ENCODE data around the gene HYCC2. TPM values are rescaled to one million over a fixed set of nuclear protein-coding genes. Genes with fewer than 3 reads are reported as not detected.
"Not testable (repeated sequence)": the region's sequence is repeated elsewhere in the genome, so short reads cannot be mapped to it uniquely, and the experiment has no call there.

The HYCC2 gene
- 10 to 100 TPM; 15.3 to 25.0 TPM for total RNA-seq

DNA sequence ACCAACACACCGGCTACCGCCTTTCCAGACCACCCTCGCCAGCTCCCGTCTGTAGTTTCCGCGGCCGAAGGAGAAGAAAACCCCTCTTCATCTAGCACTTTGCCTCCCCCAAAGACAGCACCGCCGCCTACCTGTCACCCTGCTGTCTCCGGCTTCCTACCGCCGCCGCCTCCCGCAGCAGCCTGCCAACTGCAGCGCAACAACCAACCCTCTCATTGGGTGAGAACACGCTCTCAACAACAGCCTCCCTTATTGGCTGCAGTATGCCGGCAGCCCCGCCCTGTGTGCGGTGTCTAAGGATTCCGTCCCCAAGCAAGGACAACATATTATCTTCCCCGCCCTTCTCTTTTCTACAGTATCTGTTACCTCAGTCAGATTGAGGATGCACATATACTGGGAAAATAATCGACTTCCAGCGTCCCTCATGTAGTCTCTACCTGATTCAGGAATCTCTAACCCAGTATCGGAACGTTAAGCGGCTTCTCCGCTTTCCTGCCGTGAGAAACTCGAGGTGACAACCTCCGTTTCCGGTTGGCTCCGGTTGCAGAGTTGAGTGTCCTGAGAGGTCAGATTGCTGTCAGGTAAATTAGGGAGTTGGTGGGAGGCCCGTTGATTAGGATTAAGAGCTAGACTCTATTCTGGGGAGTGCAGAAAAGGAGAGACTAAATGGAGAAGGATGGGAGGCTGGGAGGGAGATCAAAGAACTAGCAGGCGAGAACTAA lies at the start of gene HYCC2, which contains the start of gene NDUFB3:
TSS of gene HYCC2 (minus strand) at position 193 of the 722 bp plus-strand sequence. CDS start 47,662 bp downstream, outside the sequence.
TSS of gene NDUFB3 (plus strand) at position 523 of the 722 bp plus-strand sequence. CDS start 6,882 bp downstream, outside the sequence.
- H3K27ac ChIP-seq: peak within 1 kb of the TSS; percentile 86 to 95
- DNase-seq (ENCODE audit: low spot score) (peak; percentile 64), ATAC-seq (ENCODE audit: insufficient number of reproducible peaks, low FRiP score, low read depth) (peak; percentile 100)
- H3K27me3 ChIP-seq (replicated peaks; ENCODE audit: insufficient read depth): no peaks in the 10 kb centered on the region
- peaks cover 26 to 33% of the 10 kb centered on the region in 2 donors for H3K4me1 ChIP-seq (ENCODE audit: control insufficient read depth in 1 of 2, low read depth in 2 of 2)
- no peaks in the 10 kb centered on the region for H3K36me3 ChIP-seq
- H3K9me3 ChIP-seq: no peaks in the 10 kb centered on the region
- H3K4me3 ChIP-seq: peak within 1 kb of the TSS; percentile 94
- TF ChIP-seq CTCF (IDR thresholded peaks at IDR 0.05): no peak

- H3K36me3 ChIP-seq: no peaks in the 10 kb centered on the region
- no peaks in the 10 kb centered on the region for H3K9me3 ChIP-seq
- DNase-seq (ENCODE audit: low spot score) (no peak), ATAC-seq (ENCODE audit: insufficient number of reproducible peaks, low FRiP score, low read depth) (no peak)
- H3K27me3 ChIP-seq (replicated peaks; ENCODE audit: insufficient read depth): no peaks in the 10 kb centered on the region
- TF ChIP-seq CTCF (IDR thresholded peaks at IDR 0.05): no peak
- H3K4me3 ChIP-seq: peak overlapping the region; percentile 97
- H3K27ac ChIP-seq: peak overlapping the region; percentile 99 to 100
- peaks cover 41 to 61% of the 10 kb centered on the region in 2 donors for H3K4me1 ChIP-seq (ENCODE audit: control insufficient read depth in 1 of 2, low read depth in 2 of 2)
Measured at GRCh38 chr2:201118961-201119854, 47.7 kb upstream of the HYCC2 start.

GRCh38 chr2:201118121-201118960 lies 46.9 kb upstream of the HYCC2 start:
- Histone ChIP-seq H3K27ac (peak overlapping the region; percentile 99 to 100), H3K36me3 (no peaks in the 10 kb centered on the region), H3K9me3 (no peaks in the 10 kb centered on the region), H3K27me3 (replicated peaks; ENCODE audit: insufficient read depth) (no peaks in the 10 kb centered on the region), H3K4me1 (ENCODE audit: control insufficient read depth in 1 of 2, low read depth in 2 of 2) (peaks cover 32 to 54% of the 10 kb centered on the region in 2 donors), H3K4me3 (peak overlapping the region; percentile 97)
- DNase-seq (ENCODE audit: low spot score): peak; percentile 71
- peak; percentile 38 for TF ChIP-seq CTCF (IDR thresholded peaks at IDR 0.05)
- ATAC-seq (ENCODE audit: insufficient number of reproducible peaks, low FRiP score, low read depth): peak; percentile 32

- DNase-seq (ENCODE audit: low spot score); ATAC-seq (ENCODE audit: insufficient number of reproducible peaks, low FRiP score, low read depth); H3K36me3 ChIP-seq; H3K9me3 ChIP-seq; H3K27me3 ChIP-seq (replicated peaks; ENCODE audit: insufficient read depth): not testable (repeated sequence)
- Histone ChIP-seq H3K27ac (peak overlapping the region; percentile 99 to 100), H3K4me1 (ENCODE audit: control insufficient read depth in 1 of 2, low read depth in 2 of 2) (peaks cover 27 to 48% of the 10 kb centered on the region in 2 donors), H3K4me3 (peak overlapping the region; percentile 97)
Measured at GRCh38 chr2:201117735-201118094, 46.2 kb upstream of the HYCC2 start.

GRCh38 chr2:201116959-201117734 lies 45.7 kb upstream of the HYCC2 start:
- peaks cover 22 to 42% of the 10 kb centered on the region in 2 donors for H3K4me1 ChIP-seq (ENCODE audit: control insufficient read depth in 1 of 2, low read depth in 2 of 2)
- peak overlapping the region; percentile 99 to 100 for H3K27ac ChIP-seq
- no peaks in the 10 kb centered on the region for H3K9me3 ChIP-seq
- peak; percentile 45 for TF ChIP-seq CTCF (IDR thresholded peaks at IDR 0.05)
- no peaks in the 10 kb centered on the region for H3K36me3 ChIP-seq
- no peaks in the 10 kb centered on the region for H3K27me3 ChIP-seq (replicated peaks; ENCODE audit: insufficient read depth)
- peak; percentile 37 for ATAC-seq (ENCODE audit: insufficient number of reproducible peaks, low FRiP score, low read depth)
- no peak for DNase-seq (ENCODE audit: low spot score)
- peak overlapping the region; percentile 97 for H3K4me3 ChIP-seq

All from thoracic aorta (tissue), 2 donors.